HG03575 (cell line): ENCODE measurements around the gene PHF20.
"Not testable (repeated sequence)": the region's sequence is repeated elsewhere in the genome, so short reads cannot be mapped to it uniquely, and the experiment has no call there.

Experiments
- ATAC-seq: cut with Tn5 transposase; IDR thresholded peaks from one replicate; pipeline ENCODE4 v1.9.1; 2021; ENCODE audit not compliant: unreplicated experiment, insufficient number of reproducible peaks, low FRiP score; ENCODE audit errors: extremely low read depth

Gene PHF20

GRCh38 chr20:35830264-35830663 lies 58.4 kb downstream of the PHF20 start:
- ATAC-seq, result no peak

- no peak for ATAC-seq
Observed at GRCh38 chr20:35831029-35831428, 59.2 kb downstream of the PHF20 start.

GRCh38 chr20:35831971-35832370 lies 60.2 kb downstream of the PHF20 start:
- no peak for ATAC-seq

GRCh38 chr20:35833241-35833640 lies 61.4 kb downstream of the PHF20 start:
- ATAC-seq, result no peak

GRCh38 chr20:35837577-35838195 lies 65.9 kb downstream of the PHF20 start:
- ATAC-seq, result no peak

- no peak for ATAC-seq
Observed at GRCh38 chr20:35838205-35838604, 66.4 kb downstream of the PHF20 start.

GRCh38 chr20:35839904-35840303 lies 68.1 kb downstream of the PHF20 start:
- ATAC-seq, result no peak

GRCh38 chr20:35840421-35840820 lies 68.6 kb downstream of the PHF20 start:
- no peak for ATAC-seq

- no peak for ATAC-seq
Observed at GRCh38 chr20:35842361-35842760, 70.5 kb downstream of the PHF20 start.

GRCh38 chr20:35843894-35844293 lies 72.1 kb downstream of the PHF20 start:
- not testable (repeated sequence) for ATAC-seq

- no peak for ATAC-seq
Observed at GRCh38 chr20:35845561-35845960, 73.7 kb downstream of the PHF20 start.

GRCh38 chr20:35849706-35850105 lies 77.9 kb downstream of the PHF20 start:
- ATAC-seq, result no peak

GRCh38 chr20:35851659-35852058 lies 79.8 kb downstream of the PHF20 start:
- ATAC-seq, result not testable (repeated sequence)

GRCh38 chr20:35854713-35855348 lies 83.0 kb downstream of the PHF20 start:
- no peak for ATAC-seq

- not testable (repeated sequence) for ATAC-seq
Observed at GRCh38 chr20:35855641-35856040, 83.8 kb downstream of the PHF20 start.

GRCh38 chr20:35856866-35857265 lies 85.1 kb downstream of the PHF20 start:
- no peak for ATAC-seq

- no peak for ATAC-seq
Observed at GRCh38 chr20:35866418-35867202, 94.8 kb downstream of the PHF20 start.

GRCh38 chr20:35870541-35871258 lies 98.9 kb downstream of the PHF20 start:
- no peak for ATAC-seq

- ATAC-seq, result no peak
Observed at GRCh38 chr20:35871259-35871771, 99.5 kb downstream of the PHF20 start.

- no peak for ATAC-seq
Observed at GRCh38 chr20:35876033-35876320, 104.2 kb downstream of the PHF20 start.
